Regular cardiac myocyte (primary cell): ENCODE results near the gene TM9SF1. TPM values are rescaled to one million over a fixed set of nuclear protein-coding genes. Genes with fewer than 3 reads are reported as not detected.

Source experiments
- total RNA-seq: library from RNA; depleted of rRNA; stranded (reverse); fragments of >200 nt; gene quantifications from 2 replicates; pipeline ENCODE4 v1.2.3, GENCODE V29; 2014

TM9SF1 gene
- total RNA-seq, 1 donor from 2014 or later = 80.1 TPM

Other genes with a start within 250 kb of the TM9SF1 start
- 29.6 and 49.8 TPM in 2 replicates for gene DHRS4, start 241.7 kb downstream of the TM9SF1 start, total RNA-seq
- gene DHRS4L2, start 206.5 kb downstream of the TM9SF1 start, total RNA-seq = 16.3 and 16.9 TPM in 2 replicates
- gene CARMIL3, start 143.4 kb downstream of the TM9SF1 start, total RNA-seq = not detected in 2 replicates
- not detected in 2 replicates for gene CPNE6, start 123.9 kb downstream of the TM9SF1 start, total RNA-seq
- 13.4 and 17.2 TPM in 2 replicates for gene PCK2, start 101.1 kb downstream of the TM9SF1 start, total RNA-seq
- 50.6 and 56.1 TPM in 2 replicates for gene DCAF11, start 80.7 kb downstream of the TM9SF1 start, total RNA-seq
- 0.56 and 0.77 TPM in 2 replicates for gene NRL, start 80.5 kb downstream of the TM9SF1 start, total RNA-seq
- not detected in 2 replicates for gene FITM1, start 64.8 kb downstream of the TM9SF1 start, total RNA-seq
- gene PSME1, start 59.2 kb downstream of the TM9SF1 start, total RNA-seq = 69.4 and 88.5 TPM in 2 replicates
- gene EMC9, start 53.9 kb downstream of the TM9SF1 start, total RNA-seq = 20.6 and 31.1 TPM in 2 replicates
- gene PSME2, start 48.8 kb downstream of the TM9SF1 start, total RNA-seq = 81.5 and 136 TPM in 2 replicates
- gene RNF31, start 47.9 kb downstream of the TM9SF1 start, total RNA-seq = 22.6 and 28.8 TPM in 2 replicates
- gene IRF9, start 34.2 kb downstream of the TM9SF1 start, total RNA-seq = 55.5 and 58.9 TPM in 2 replicates
- gene REC8, start 23.4 kb downstream of the TM9SF1 start, total RNA-seq = 0.56 and 0.77 TPM in 2 replicates
- gene IPO4, start 6.6 kb downstream of the TM9SF1 start, total RNA-seq = 26.5 and 79.8 TPM in 2 replicates
- gene TSSK4, start 10.3 kb upstream of the TM9SF1 start, total RNA-seq = under 0.01 TPM in 1 of 2 replicates, not detected in the other
- gene CHMP4A, start 18.0 kb upstream of the TM9SF1 start, total RNA-seq = 23.4 and 25.1 TPM in 2 replicates
- gene MDP1, start 20.6 kb upstream of the TM9SF1 start, total RNA-seq = 15.9 and 18.0 TPM in 2 replicates
- 142 and 224 TPM in 2 replicates for gene NEDD8, start 36.9 kb upstream of the TM9SF1 start, total RNA-seq
- gene GMPR2, start 37.5 kb upstream of the TM9SF1 start, total RNA-seq = 63.6 and 103 TPM in 2 replicates
- 48.3 and 58.3 TPM in 2 replicates for gene TINF2, start 47.2 kb upstream of the TM9SF1 start, total RNA-seq
- 0.19 and 0.85 TPM in 2 replicates for gene TGM1, start 67.7 kb upstream of the TM9SF1 start, total RNA-seq
- 24.0 and 28.0 TPM in 2 replicates for gene RABGGTA, start 76.2 kb upstream of the TM9SF1 start, total RNA-seq
- 9.0 and 9.9 TPM in 2 replicates for gene DHRS1, start 104.3 kb upstream of the TM9SF1 start, total RNA-seq
- 19.7 and 34.7 TPM in 2 replicates for gene NOP9, start 104.4 kb upstream of the TM9SF1 start, total RNA-seq
- 1.5 and 1.7 TPM in 2 replicates for gene CIDEB, start 112.5 kb upstream of the TM9SF1 start, total RNA-seq
- gene LTB4R2, start 114.7 kb upstream of the TM9SF1 start, total RNA-seq = 1.3 and 3.1 TPM in 2 replicates
- gene LTB4R, start 116.1 kb upstream of the TM9SF1 start, total RNA-seq = 1.5 and 1.7 TPM in 2 replicates
- 5.6 and 15.5 TPM in 2 replicates for gene ADCY4, start 139.6 kb upstream of the TM9SF1 start, total RNA-seq
- gene RIPK3, start 144.6 kb upstream of the TM9SF1 start, total RNA-seq = 0.19 and 0.56 TPM in 2 replicates
- gene NFATC4, start 172.7 kb upstream of the TM9SF1 start, total RNA-seq = 30.3 and 71.0 TPM in 2 replicates
- 3.5 and 6.8 TPM in 2 replicates for gene NYNRIN, start 203.6 kb upstream of the TM9SF1 start, total RNA-seq
- 1.5 and 5.9 TPM in 2 replicates for gene CBLN3, start 234.2 kb upstream of the TM9SF1 start, total RNA-seq
- 45.6 and 53.8 TPM in 2 replicates for gene KHNYN, start 234.5 kb upstream of the TM9SF1 start, total RNA-seq
- 8.2 and 10.4 TPM in 2 replicates for gene SDR39U1, start 247.3 kb upstream of the TM9SF1 start, total RNA-seq